ENCODE measurements around the gene MIS18BP1.
"Not testable (repeated sequence)": the region's sequence is repeated elsewhere in the genome, so short reads cannot be mapped to it uniquely, and the experiment has no call there.

MIS18BP1 gene

GRCh38 chr14:45253070-45253753, at the start of gene MIS18BP1:
Gene MIS18BP1, minus strand, starts transcription at chr14:45253202. Its CDS starts 5,916 bp downstream, at chr14:45247286.
- peak; percentile 89 for DNase-seq

GRCh38 chr14:45298423-45299117, 45.6 kb upstream of the MIS18BP1 start:
- no peak for DNase-seq

GRCh38 chr14:45294796-45295195, 41.8 kb upstream of the MIS18BP1 start:
- not testable (repeated sequence) for DNase-seq

- no peak for DNase-seq
Measured at GRCh38 chr14:45290547-45290946, 37.5 kb upstream of the MIS18BP1 start.

GRCh38 chr14:45287610-45288009, 34.6 kb upstream of the MIS18BP1 start:
- no peak for DNase-seq

- DNase-seq = no peak
Measured at GRCh38 chr14:45284802-45285201, 31.8 kb upstream of the MIS18BP1 start.

GRCh38 chr14:45281731-45282400, 28.9 kb upstream of the MIS18BP1 start:
- not testable (repeated sequence) for DNase-seq

GRCh38 chr14:45271858-45272537, 19.0 kb upstream of the MIS18BP1 start:
- DNase-seq = no peak

GRCh38 chr14:45270031-45270430, 17.0 kb upstream of the MIS18BP1 start:
- no peak for DNase-seq

GRCh38 chr14:45267071-45267470, 14.1 kb upstream of the MIS18BP1 start:
- no peak for DNase-seq

GRCh38 chr14:45262637-45263036, 9.6 kb upstream of the MIS18BP1 start:
- DNase-seq = no peak

- DNase-seq = no peak
Measured at GRCh38 chr14:45261209-45261608, 8.2 kb upstream of the MIS18BP1 start.

GRCh38 chr14:45258805-45259204, 5.8 kb upstream of the MIS18BP1 start:
- no peak for DNase-seq

- DNase-seq = no peak
Measured at GRCh38 chr14:45258073-45258472, 5.1 kb upstream of the MIS18BP1 start.

GRCh38 chr14:45254771-45255170, 1.8 kb upstream of the MIS18BP1 start:
- no peak for DNase-seq

- no peak for DNase-seq
Measured at GRCh38 chr14:45253754-45254310, 830 bp upstream of the MIS18BP1 start.

GRCh38 chr14:45252366-45253069, 484 bp downstream of the MIS18BP1 start:
- DNase-seq = no peak

GRCh38 chr14:45251912-45252311, 1.1 kb downstream of the MIS18BP1 start:
- DNase-seq = no peak

- no peak for DNase-seq
Measured at GRCh38 chr14:45249856-45250575, 3.0 kb downstream of the MIS18BP1 start.

- no peak for DNase-seq
Measured at GRCh38 chr14:45247427-45247826, 5.6 kb downstream of the MIS18BP1 start.

- DNase-seq = no peak
Measured at GRCh38 chr14:45246691-45247090, 6.3 kb downstream of the MIS18BP1 start.

- DNase-seq = no peak
Measured at GRCh38 chr14:45246151-45246550, 6.9 kb downstream of the MIS18BP1 start.

Data from T1000 (cell line).